Measurements from ENCODE around the gene VSTM4.

VSTM4 gene

DNA sequence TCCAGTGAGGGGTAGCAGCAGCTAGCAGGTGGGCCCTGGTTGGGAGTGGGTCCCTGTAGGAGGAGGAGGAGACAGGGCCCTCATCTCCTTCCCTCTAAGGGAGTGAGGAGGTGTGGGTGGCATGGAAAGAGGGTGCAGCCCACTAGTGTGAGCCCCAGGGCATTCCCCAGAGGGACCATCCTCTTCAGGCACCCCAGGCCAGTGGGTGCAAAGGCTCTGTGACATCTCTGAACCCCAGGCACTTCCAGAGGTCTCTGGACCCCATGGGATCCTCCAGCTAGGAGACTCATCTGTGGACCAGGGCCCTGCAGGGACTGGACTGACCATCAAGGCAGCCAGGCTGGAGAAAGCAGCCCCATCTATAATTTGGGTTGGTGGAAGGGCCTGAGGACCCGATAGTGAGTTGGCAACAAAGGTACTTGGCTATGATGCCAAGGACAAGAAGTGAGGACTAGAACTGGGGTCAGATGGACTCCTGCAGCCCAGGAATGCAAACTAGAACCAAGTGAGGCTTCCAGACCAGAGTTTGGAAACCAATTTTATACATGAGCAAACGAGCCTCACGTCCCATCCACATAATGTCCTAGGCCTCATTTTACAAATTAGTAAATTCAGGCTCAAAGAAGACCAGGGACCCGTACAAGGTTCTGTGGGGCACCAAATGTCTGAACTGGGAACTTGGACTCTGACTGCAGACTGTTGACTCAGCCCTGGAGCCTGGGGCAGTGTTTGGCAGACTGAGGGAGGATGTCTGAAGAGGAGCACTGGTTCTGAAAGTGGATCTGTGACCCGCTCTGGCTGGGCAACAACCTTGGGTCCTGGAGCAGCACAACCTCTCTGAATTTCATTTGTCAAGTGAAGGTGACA is 1.4 kb upstream of the VSTM4 start:
- DNase-seq: no peak

DNA sequence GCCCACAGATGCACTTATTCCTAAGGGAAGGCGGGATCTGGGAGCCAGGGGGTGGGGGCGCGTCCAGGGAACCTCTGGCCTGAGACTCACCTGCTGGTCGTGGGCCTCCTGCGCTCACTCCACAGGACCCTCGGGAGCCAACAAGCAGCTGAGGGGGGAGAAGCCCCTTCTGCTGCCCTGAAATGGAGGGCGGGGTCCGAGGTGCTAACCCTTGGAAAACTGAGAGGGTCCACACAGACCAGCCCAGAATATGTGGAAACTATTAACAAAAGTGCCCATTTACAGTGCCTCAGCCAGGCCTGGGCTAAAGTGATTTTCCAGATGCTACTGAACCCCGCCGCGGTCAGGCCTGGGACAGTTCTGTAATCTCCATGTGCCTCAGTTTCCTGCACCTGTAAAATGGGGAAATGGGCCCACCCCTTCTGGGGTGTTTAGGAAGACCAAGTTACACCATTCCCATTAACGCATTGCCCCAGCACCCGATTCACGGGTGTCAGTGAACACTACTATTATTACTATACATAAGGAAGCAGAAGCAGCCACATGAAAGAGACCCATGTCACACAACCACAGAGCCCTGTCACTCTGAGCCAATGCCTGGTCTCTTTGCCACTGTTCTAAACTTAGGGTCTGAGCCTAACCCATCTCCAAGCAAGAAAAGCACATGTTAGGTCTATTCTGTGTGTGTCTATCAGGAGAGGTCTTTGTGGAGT is 630 bp upstream of the VSTM4 start:
- DNase-seq: no peak

DNA sequence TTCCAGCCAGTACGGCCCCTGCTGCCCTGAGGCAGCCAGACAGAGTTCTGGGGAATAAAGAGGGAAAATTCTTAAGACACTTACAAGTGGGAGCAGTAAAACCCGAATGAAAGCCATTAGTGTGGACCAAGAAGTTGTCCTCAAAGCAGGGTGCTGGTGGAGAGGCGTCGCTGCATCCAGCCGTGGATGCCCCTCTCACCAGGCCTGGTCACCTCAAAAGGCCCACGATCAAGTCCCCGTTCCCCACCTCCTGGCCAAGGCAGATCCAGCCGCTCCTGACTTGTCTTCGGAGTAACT is 656 bp downstream of the VSTM4 start:
- DNase-seq: no peak

DNA sequence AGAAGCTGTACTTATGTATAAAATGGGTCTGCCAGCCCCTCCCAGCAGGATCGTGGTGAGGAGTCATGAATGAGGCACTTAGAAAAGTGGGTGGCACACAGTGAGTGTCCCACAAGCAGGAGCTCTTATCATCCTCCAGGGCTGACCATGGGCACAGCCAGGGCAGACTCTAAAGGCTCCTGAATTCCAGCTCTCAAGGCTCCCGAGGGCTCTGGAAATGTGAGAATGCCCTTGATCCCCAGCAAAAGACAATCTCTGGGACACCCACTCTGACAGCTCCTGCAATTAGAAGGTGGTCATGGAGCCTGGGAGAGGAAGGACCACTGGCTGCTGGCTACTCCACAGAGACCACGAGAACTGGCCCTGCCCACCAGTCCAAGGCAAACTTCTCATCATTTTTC is 1.6 kb downstream of the VSTM4 start:
- DNase-seq: no peak

DNA sequence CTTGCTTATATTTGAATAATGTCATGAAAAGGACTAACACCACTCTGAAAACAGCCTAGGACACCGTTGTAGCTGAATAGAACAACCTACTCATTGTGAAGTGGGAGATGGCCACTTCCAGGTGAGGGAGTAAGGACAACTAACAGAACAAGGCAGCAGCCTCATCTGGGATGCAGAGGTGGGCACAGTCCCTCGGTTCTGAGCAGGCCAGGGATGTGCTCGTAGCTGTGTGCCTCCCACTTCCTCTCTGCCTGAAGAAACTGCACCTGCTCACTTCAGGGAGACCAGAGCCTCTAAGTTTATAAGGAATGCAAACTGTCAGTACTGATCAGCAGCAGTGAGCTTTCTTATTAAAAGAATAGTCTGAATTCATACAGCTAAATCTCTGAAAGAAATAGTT is 2.5 kb downstream of the VSTM4 start:
- no peak for DNase-seq

GRCh38 chr10:49112098-49112497 is 3.2 kb downstream of the VSTM4 start:
- no peak for DNase-seq

GRCh38 chr10:49111320-49111698 is 4.0 kb downstream of the VSTM4 start:
- no peak for DNase-seq

GRCh38 chr10:49110684-49111319 is 4.5 kb downstream of the VSTM4 start:
- no peak for DNase-seq

DNA sequence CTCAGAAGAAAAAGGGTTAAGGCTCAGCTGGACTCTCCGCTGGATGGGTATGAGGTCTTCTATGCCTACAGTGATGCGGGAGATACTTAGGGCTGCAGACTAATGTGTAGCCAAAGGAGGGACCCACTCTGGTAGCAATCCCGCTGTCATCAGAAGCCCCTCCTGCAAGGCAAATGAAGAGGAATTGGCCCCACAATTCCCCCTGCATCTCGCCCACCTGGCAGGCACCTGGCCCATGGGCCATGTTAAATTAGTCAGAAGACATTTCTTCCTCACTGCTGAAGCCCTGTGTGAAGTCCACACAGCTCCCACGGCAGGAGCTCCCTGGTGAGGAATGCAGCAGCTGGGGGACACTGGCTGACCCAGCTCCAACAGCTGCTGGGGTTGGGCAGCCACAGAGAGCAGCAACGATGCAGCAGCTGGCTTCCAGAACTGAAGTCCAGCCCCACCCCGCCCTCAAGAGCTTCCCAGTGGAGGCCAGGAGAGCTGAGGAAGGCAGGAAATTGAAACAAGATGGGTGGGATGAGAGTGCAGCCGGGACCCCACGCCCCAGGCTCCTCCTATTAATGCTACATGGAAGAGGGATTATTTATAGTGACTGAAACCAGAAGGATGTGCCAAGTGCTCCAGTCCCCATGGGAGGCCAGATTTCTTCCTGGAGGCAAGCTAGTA is 5.5 kb downstream of the VSTM4 start:
- no peak for DNase-seq

DNA sequence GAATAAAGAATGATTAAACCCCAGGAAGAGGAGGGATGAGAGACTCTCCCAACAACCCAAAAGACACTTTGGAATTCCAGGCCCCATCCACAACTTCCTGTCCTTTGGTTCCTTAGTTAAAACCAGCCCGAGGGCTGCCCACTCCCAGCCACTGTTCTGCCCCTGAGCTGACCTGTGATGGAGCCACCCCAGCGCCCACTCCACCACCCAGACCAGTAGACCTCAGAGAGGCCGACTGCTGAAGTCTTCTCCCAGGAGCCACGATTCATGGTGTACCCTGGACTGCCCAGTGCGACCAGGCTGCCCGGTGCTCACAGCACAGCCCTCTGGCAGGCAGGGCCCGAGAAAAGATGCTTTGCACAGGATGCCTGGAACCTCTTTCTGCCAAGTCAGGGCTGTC is 6.7 kb downstream of the VSTM4 start:
- DNase-seq: no peak

DNA sequence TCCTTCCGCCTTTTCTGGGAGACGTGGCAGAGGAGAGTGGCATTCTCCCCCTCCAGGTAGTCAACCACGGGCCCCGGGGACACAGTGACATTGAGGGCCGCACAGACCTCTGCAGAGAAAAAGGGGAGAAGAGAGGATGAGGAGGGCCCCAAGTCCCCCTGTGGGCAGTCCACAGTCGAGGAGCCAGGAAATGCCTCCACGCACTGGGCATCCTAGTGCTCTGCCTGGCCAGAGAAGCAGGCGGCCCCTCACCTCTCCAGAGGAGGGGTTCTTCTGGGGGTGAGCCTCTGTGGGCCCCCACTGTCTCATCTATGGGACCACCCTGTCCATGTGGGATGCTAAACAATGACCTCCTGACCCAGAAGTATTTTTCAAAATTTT is 7.4 kb downstream of the VSTM4 start:
- no peak for DNase-seq

GRCh38 chr10:49107111-49107886 is 8.0 kb downstream of the VSTM4 start:
- DNase-seq: no peak

- no peak for DNase-seq
Measured at GRCh38 chr10:49106451-49106850, 8.9 kb downstream of the VSTM4 start.

DNA sequence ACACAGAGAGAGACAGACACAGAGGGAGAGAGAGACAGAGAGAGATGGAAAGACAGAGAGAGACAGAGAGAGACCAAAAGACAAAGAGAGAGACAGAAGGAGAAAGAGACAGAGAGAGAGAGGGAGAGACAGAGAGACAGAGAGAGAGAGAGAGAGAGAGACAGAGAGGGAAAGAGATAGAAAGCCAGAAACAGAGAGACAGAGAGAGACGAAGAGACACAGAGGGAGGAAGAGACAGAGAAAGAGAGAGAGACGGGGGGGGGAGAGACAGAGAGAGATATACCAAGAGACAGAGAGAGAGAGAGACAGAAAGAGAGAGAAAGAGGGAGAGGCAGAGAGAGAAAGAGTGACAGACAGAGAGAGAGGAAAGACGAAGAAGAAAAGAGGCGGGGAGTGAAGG is 10.2 kb downstream of the VSTM4 start:
- DNase-seq: no peak

DNA sequence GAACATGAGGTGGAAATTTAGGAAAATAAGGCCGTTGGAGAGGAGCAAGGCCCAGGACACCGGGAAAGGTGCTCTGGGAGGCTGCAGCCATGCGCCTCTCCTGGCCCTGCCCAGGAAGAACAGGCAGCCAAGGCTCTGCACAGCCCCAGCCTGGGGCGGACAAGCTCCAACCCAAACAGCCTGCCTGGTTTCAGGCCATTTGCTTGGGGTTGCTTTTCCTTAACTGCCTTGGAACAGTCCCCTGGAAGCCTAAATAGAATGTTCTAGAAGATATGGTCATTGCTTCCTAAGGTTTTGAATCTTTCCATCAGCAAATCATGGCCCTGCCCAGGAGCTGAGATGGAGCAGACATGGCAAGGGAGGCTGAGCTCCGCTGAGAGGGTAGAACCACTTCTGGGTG is 11.0 kb downstream of the VSTM4 start:
- DNase-seq: no peak

DNA sequence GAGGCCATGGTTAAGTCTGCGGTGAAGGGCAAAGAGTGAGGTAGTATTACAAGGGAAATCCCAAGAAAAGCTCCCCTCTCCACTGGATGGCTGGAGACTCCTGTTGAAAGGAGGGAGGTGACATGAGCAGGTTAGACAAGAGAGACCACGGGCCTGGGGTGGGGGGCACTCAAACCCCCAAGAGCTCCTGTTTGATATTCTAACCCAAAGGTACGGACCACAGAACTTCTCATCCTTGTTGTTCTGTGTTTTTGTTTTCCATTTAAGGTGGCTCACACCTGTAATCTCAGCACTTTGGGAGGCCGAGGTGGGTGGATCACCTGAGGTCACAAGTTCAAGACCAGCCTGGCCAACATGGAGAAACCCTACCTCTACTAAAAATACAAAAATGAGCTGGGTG is 11.6 kb downstream of the VSTM4 start:
- no peak for DNase-seq

GRCh38 chr10:49099046-49099445 is 16.3 kb downstream of the VSTM4 start:
- DNase-seq: no peak

DNA sequence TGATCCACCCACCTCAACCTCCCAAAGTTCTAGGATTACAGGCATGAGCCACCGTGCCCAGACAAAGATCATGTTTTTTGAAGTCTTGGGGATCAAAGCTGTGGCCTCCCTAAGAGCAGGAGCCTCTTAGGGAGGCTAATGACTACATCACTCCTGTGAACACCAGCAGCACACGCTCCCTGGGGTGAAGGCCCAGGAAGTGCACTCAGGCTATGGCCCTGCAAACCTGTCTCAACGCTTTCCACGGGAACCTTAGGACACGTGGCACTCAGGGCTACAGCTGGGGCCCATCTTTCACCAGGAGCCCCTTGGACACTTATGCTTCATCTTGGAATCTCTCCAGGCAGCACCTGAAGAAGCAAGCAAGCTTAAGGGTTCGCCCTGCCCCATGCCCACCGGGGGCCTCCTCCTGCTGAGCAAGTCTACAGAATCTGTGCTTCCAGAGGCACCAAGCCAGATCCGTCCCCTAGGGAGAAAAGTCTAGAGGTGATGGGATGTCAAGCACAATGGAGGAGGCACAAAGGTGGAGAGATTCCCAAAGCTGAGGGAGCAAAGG is 18.4 kb downstream of the VSTM4 start:
- DNase-seq: no peak

- no peak for DNase-seq
Measured at GRCh38 chr10:49094646-49095045, 20.7 kb downstream of the VSTM4 start.

DNA sequence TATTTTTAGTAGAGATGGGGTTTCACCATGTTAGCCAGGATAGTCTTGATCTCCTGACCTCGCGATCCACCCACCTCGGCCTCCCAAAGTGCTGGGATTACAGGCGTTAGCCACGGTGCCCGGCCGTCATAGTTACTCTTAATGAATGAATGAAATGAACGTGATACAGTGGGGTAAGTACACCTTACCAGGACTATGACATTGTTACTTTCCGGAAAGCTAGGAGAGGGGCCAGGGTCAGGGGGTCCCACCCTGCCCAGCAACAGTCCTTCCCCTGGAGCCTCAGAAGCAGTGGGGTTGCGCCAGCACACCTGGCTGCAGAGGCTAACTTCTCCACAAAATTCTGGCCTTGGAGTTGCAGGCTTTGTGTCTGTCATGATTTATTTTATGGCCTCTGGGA is 21.4 kb downstream of the VSTM4 start:
- no peak for DNase-seq

GRCh38 chr10:49092477-49092876 is 22.8 kb downstream of the VSTM4 start:
- no peak for DNase-seq

DNA sequence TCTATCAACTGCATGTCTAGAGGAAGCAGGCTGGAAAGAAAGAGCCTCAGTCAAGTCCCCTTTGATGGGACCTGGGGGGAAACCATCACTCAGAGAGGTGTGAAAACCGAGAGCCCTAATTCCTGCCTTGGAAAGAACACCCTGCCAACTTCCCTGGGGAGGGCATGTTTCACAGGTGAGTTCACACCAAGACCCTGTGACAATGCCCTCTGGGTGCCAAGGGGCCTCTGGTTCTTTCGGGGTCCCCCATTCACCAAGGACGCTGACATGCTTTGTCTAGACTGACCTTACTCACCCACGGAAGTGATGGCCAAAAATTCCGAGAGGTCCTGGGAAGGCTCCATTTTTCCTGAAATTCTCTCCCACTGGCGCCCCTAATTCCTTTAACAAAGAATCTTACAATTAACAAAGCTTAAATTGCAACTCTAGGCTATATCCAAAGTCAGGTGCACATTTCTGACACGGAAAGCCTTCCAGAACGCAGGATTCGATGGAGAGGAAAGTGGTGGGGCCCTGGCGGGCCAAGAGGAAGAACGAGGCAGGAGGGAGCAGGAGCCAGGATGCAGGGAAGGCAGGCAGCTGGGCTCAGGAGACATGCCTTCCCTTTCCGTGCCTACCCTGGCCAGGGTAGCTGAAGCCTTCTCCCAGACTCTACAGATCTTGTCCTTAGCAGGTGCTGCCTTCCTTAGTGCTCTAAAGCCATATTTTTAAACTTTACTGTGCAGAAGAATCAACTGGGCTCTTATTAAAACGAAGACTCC is 23.7 kb downstream of the VSTM4 start:
- DNase-seq: no peak

Data from CD4-positive, alpha-beta T cell treated with Interleukin-1 beta for 1 hour (primary cell).